Cardiac muscle cell (in vitro differentiated cells and primary cell): ENCODE measurements around the gene WHRN. TPM values are rescaled to one million over a fixed set of nuclear protein-coding genes. Genes with fewer than 3 reads are reported as not detected.

Experiments
- DNase-seq, 2 donors: peaks; one replicate each; pipeline versions ENCODE4 v3.0.0 to v3.0.0-alpha.2; 2010 to 2017; ENCODE audit warnings: low read depth in 1 of 2, low spot score in 1 of 2
- H3K27ac ChIP-seq: fragments of 200-600 bp; sonication (generic); 2 replicates; pipeline ENCODE4 v1.5.1; 2016
- H3K27me3 ChIP-seq: fragments of 200-600 bp; sonication (generic); 2 replicates; pipeline ENCODE4 v1.6.0; 2016; ENCODE audit warnings: control low read depth
- H3K36me3 ChIP-seq: fragments of 200-600 bp; sonication (generic); 2 replicates; pipeline ENCODE4 v1.5.1; 2016; ENCODE audit warnings: control low read depth
- H3K4me1 ChIP-seq: fragments of 200-600 bp; sonication (generic); 2 replicates; pipeline ENCODE4 v1.8.1; 2017; ENCODE audit warnings: low read depth, mild to moderate bottlenecking, mixed run types
- H3K4me3 ChIP-seq: fragments of 200-600 bp; sonication (generic); 2 replicates; pipeline ENCODE4 v1.5.1; 2016; ENCODE audit warnings: mild to moderate bottlenecking
- H3K9me3 ChIP-seq: fragments of 200-600 bp; sonication (generic); 2 replicates; pipeline ENCODE4 v1.5.1; 2017; ENCODE audit warnings: low read depth, mild to moderate bottlenecking, control low read depth
- CTCF ChIP-seq: IDR thresholded peaks from 2 replicates; pipeline ENCODE4 v1.5.1; 2012; ENCODE audit warnings: low read depth, mild to moderate bottlenecking, low read length
- polyA plus RNA-seq: library from polyadenylated mRNA; unstranded; fragments of >200 nt; fragmentation: Nextera tagmentation; extraction: Ambion mirVana; gene quantifications from 2 replicates; pipeline ENCODE4 v1.2.1, GENCODE V29; 2016
- total RNA-seq: library from RNA; depleted of rRNA; stranded (reverse); fragments of >200 nt; gene quantifications from 2 replicates; pipeline ENCODE4 v1.2.3, GENCODE V29; 2016

WHRN gene
- total and polyA plus RNA-seq, 2 experiments from 2014 or later: 10.8 to 12.5 TPM

- H3K27ac ChIP-seq: no peak overlapping the region
- no peaks in the 10 kb centered on the region for H3K9me3 ChIP-seq
- H3K27me3 ChIP-seq: no peaks in the 10 kb centered on the region
- no peak for DNase-seq
- no peak for TF ChIP-seq CTCF
- H3K36me3 ChIP-seq: no peaks in the 10 kb centered on the region
- no peak overlapping the region for H3K4me3 ChIP-seq
- no peaks in the 10 kb centered on the region for H3K4me1 ChIP-seq
These were observed 84.1 kb downstream of the WHRN start for GRCh38 chr9:114421147-114421546.

DNA sequence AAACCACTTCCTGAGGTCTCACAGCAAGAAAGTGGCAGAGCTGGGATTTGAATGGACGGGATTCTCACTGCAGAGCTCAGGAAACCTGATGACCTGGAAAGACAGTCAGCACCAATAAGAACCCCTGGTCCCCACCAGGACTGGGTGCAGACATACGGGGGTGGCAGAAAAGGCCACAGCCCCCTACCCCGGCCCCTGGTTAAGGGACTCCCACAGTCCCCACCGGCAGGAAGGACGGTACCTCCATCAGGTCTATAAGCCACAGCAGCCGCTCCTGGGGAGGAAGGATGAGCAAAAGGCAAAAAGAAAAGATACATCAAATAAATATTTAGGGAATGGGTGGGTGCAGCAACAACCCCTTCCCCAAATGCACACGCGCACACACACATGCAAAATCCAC is 85.5 kb downstream of the WHRN start:
- TF ChIP-seq CTCF: no peak
- no peaks in the 10 kb centered on the region for H3K36me3 ChIP-seq
- no peaks in the 10 kb centered on the region for H3K9me3 ChIP-seq
- H3K4me3 ChIP-seq: no peak overlapping the region
- H3K4me1 ChIP-seq: no peaks in the 10 kb centered on the region
- no peaks in the 10 kb centered on the region for H3K27me3 ChIP-seq
- DNase-seq: no peak
- no peak overlapping the region for H3K27ac ChIP-seq

- no peak overlapping the region for H3K4me3 ChIP-seq
- H3K4me1 ChIP-seq: peaks cover 13% of the 10 kb centered on the region
- TF ChIP-seq CTCF: no peak
- no peak overlapping the region for H3K27ac ChIP-seq
- DNase-seq: no peak
- H3K9me3 ChIP-seq: no peaks in the 10 kb centered on the region
- H3K27me3 ChIP-seq: no peaks in the 10 kb centered on the region
- H3K36me3 ChIP-seq: no peaks in the 10 kb centered on the region
These were observed 87.2 kb downstream of the WHRN start for GRCh38 chr9:114418053-114418452.

- Histone ChIP-seq H3K4me1 (peaks cover 17% of the 10 kb centered on the region), H3K36me3 (no peaks in the 10 kb centered on the region), H3K27ac (no peak overlapping the region), H3K9me3 (no peaks in the 10 kb centered on the region), H3K27me3 (no peaks in the 10 kb centered on the region), H3K4me3 (no peak overlapping the region)
- peak in 1 of 2 donors; percentile 30 for DNase-seq
- TF ChIP-seq CTCF: no peak
These were observed 87.8 kb downstream of the WHRN start for GRCh38 chr9:114417511-114417910.

DNA sequence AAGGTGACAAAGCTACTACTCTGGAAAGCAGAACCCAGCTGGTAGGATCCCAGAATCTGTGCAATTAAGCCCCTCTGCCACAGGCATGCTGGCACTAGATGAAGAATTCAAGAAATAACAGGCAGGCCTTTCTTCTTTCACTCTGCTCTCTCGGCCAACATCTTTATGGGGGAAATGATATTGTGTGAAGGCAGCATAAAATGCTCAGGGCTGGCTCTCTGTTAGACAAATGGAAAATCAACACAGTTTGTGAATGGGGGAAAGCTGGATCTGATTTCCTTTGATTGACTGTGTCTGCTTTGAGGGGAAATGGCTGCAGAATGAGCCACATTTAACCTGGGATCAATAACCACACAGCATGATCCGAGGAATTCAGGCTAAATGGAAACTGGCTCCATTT is 88.4 kb downstream of the WHRN start:
- no peak for DNase-seq
- H3K9me3 ChIP-seq: no peaks in the 10 kb centered on the region
- no peak for TF ChIP-seq CTCF
- H3K27me3 ChIP-seq: no peaks in the 10 kb centered on the region
- no peaks in the 10 kb centered on the region for H3K36me3 ChIP-seq
- no peak overlapping the region for H3K27ac ChIP-seq
- no peak overlapping the region for H3K4me3 ChIP-seq
- peaks cover 22% of the 10 kb centered on the region for H3K4me1 ChIP-seq

DNA sequence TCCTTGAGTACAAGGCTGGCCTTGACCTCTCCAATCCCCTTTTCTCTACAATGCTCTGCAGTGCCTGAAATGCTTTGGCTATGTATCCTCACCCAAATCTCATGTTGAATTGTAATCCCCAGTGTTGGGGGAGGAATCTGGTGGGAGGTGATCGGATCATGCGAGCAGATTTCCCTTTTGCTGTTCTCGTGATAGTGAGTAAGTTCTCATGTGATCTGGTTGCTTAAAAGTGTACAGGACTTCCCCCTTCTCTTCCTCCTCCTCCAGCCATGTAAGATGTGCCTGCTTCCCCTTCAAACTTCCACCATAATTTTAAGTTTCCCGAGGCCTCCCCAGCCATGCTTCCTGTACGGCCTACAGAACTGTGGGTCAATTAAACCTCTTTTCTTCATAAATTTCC is 89.0 kb downstream of the WHRN start:
- no peak for DNase-seq

More for the DNA sequence above, 89.0 kb downstream of the WHRN start:
- no peak overlapping the region for H3K27ac ChIP-seq
- H3K27me3 ChIP-seq: no peaks in the 10 kb centered on the region
- H3K36me3 ChIP-seq: no peaks in the 10 kb centered on the region
- H3K9me3 ChIP-seq: no peaks in the 10 kb centered on the region
- TF ChIP-seq CTCF: no peak
- no peak overlapping the region for H3K4me3 ChIP-seq
- peaks cover 26% of the 10 kb centered on the region for H3K4me1 ChIP-seq
